HG03571 (cell line): ENCODE data around the gene RPS2.
"Not testable (repeated sequence)": the region's sequence is repeated elsewhere in the genome, so short reads cannot be mapped to it uniquely, and the experiment has no call there.

ENCODE experiments used
- ATAC-seq: cut with Tn5 transposase; IDR thresholded peaks from one replicate; pipeline ENCODE4 v1.9.1; 2021; ENCODE audit not compliant: unreplicated experiment

The RPS2 gene

GRCh38 chr16:1964506-1965395, at the start of gene RPS2:
TSS of gene RPS2 (minus strand) at chr16:1964826. CDS start at chr16:1964625, 201 bp downstream.
- peak; percentile 68 for ATAC-seq

- no peak for ATAC-seq
Observed at GRCh38 chr16:2013527-2013926, 48.9 kb upstream of the RPS2 start.

DNA sequence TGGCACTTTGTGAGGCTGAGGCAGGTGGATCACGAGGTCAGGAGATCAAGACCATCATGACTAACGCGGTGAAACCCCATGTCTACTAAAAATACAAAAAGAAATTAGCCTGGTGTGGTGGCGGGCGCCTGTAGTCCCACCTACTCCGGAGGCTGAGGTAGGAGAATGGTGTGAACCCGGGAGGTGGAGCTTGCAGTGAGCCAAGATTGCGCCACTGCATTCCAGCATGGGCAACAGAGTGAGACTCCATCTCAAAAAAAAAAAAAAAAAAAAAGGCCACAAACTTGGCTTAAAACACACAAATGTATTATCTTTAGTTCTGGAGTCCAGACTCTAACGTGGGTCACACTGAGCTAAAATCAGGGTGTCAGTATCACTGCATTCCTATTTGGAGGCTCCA, 47.1 kb upstream of the RPS2 start:
- ATAC-seq: not testable (repeated sequence)

GRCh38 chr16:2009791-2010510, 45.3 kb upstream of the RPS2 start, which contains the start of gene ZNF598:
TSS of gene ZNF598 (minus strand) at chr16:2009821.
- ATAC-seq: peak; percentile 70

DNA sequence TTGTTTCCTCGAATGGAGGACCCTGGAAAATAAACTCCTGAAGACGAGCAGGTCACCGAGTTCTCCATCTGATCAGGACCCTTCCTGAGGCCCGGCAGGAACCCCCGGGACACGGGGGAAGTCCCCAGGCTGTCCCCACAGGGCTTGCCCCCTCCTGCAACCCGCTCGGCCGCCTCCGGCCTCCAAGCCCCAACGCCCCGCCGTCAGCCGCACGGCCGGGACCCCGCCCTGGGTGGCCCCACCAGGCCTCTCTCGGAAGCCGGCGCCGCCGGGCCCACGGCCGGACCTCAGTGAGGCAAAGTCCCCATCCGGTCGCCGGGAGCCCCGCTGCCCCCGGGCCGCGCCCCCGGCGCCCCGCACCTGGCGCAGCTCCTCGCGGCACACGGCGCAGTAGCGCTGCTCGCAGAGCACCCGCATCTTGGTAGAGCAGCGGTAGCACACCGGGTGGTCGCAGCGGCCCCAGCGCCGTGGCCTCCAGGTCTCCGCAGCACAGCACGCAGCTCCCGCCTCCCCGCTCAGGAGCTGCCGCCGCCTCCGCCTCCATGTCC, 44.6 kb upstream of the RPS2 start:
- ATAC-seq: peak; percentile 31

DNA sequence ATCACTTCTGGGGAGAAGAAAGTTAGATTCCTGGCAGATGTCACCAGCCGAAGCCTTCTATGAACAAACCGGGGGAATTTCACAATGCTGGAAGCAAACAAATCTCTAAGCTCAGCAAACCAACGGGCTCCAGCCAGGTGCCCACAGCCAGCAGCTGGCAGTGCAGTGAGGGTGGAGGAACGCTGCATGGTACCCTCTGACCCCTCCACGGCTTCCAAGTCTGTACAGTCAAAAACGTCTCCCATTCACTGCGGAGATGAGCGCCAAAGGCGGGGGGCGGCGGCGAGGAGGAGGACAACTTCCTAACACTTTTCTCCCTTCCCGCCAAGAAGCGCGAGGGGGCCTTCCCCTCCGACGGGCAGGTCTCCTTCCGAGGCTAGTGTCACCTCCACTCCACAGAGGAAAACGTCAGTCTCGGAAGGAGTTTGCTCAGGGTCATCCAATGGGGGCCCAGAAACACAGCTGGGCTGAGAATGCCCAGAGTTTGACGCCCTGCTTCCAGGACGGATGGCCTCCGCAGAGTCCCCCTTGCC, 44.1 kb upstream of the RPS2 start:
- ATAC-seq: no peak

- ATAC-seq: no peak
Observed at GRCh38 chr16:2008009-2008526, 43.4 kb upstream of the RPS2 start.

GRCh38 chr16:2007081-2007836, 42.6 kb upstream of the RPS2 start:
- ATAC-seq: no peak

DNA sequence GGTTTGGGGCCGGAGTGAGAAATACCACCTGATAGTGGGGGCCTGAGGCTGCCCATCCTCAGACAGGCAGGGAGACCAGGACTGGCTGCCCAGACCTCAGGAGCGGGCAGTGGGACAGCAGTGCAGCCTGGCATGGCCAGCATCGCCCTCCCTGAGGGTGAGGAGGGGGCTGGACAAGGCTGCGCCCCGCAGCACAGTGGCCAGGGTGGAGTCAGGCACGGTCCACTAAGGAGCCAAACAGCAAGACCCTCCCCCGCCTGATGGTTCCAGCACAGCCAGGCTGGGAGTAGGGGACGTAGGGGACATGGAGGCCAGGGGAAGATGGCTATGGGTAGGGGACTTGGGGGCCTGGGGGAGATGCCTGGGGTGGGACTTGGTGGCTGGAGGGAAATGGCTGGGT, 41.7 kb upstream of the RPS2 start:
- no peak for ATAC-seq

GRCh38 chr16:2005646-2006045, 41.0 kb upstream of the RPS2 start:
- no peak for ATAC-seq

- ATAC-seq: no peak
Observed at GRCh38 chr16:2004795-2005517, 40.3 kb upstream of the RPS2 start.

DNA sequence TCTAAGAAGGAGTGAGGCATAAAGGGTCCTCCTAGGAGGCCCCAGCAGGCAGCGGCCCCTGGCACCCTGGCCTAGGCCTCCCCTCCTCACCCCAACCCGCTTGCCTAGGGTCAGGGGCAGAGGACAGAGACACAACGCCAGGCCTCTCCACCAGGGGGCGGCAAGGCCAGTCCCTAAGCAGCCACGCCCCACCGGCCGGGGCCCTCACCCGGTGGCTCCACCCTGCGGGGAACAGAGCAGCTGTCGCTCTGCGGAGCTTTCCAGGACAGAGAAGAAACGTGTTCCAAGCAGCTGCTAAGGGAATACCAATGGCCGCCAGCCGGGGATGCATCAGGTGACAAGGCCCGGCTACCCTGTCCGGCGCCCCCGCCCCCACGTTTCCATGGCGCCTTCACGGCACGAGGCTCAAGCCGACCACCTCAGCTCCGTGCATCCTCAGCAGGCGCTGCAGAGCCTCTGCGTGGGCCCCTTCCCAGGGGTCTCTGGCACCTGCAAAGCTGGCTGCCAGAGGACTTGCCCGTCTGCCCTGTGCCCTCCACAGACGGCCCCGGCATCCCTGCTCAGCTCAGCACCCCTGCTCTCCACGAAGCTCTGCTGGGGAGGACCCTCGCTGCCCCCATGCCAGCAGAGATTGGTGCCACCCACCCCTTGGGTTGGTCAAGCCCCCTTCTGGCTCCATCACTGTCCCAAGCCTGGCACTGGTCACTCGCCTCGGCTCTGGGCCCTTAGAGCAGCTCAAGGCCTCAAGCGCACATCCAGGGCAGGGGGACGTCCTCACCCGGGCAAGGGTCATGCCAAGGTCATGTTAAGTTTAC, 39.4 kb upstream of the RPS2 start:
- ATAC-seq: peak; percentile 48

- ATAC-seq: no peak
Observed at GRCh38 chr16:2003231-2003826, 38.7 kb upstream of the RPS2 start.

DNA sequence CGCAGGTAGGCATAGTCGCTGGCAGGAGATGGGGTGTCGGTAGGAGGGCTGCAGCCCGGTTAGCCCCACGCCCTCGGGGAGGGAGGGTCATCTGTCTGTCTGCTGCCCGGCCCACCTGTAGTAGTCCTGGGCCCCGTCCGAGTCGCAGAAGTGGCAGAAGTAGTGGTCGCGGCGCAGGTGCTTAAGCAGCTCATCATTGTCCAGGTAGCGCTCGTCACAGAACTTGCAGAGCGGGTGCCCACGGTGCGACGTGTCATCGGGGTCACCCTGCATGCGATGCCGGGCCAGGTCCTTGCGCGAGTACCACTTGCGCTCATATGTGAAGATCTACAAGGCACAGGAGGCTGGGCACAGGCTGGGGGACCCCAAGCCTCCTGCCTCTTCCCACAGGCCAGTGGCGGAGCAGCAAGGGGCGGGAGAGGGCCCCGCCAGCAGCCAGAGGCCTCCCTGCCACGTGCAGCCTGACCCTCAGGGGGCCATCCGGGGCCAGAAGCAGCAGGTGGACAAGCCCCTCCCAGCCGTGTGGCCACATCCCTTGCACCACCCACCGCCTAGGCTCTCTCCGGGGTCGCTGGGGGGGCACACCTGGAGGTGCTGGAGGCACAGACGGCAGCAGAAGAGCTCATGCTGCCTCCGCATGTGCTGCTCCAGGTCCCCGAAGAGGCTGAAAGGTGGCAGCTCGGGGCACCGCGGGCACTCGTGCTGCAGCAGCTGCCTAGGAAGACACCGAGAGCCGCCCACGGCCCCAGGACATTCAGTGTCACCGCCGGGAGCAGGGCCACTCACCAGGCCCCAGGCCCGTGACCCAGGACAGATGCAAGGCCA, 38.0 kb upstream of the RPS2 start:
- ATAC-seq: no peak

DNA sequence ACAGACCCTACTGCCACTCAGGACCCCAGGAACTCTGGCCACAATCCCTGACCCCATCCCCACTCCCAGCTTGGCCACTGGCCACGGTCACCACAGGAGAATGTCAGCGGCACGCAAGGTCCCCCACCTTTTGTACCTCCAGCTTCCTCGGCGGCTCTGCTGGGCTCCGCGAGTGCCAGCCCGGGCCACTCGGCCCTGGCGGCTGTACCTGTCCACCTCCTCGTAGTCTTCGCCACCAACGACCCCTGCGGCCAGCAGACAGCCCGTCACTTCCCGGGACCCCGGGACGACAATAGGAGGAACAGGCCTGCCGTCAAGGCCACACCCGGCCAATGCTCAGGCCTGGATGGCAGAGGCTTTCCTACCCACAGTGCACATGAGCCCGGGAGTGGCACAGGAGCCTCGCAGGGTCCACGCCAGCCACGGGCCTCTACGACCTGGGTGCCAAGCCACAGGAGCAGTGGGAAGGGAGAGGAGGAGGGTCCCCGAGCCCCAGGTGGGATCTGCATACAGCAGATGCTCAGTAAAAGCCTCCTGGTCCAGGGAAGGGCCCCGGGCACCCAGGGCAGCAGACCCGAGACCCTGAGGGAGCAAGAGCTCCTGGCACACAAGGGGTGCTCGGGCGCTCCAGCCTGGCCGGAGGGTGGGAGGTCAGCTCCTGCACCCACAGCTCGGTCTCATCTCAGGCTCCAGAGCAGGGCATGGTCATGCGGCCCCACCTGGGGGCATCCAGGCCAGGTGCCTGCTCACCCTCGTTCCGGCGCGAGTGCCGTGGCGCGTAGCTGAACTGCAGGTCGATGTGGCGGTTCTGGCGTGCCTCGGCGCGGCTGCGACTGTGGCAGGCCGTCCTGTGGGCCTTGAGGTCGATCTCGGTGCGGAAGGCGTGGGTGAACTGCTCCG, 37.1 kb upstream of the RPS2 start:
- no peak for ATAC-seq

DNA sequence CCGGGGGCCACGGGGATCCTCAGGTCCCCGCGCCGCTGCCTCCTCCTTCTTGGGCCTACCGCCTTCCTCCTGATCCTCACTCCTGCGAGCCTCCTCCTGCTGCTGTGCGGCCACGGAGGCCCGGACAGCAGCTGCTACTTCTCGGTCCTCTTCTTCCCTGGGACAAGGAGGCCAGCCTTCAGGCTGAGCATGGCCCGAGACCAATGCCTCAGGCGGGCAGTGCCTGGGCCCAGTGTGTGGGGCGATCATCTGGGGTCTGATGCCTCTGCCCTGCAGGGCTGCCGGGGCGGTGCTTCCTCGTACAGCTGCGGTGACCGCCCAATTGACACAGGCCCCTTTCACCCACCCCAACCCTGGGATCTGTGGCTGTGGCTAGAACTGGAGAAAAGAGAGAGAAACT, 36.4 kb upstream of the RPS2 start:
- ATAC-seq: no peak
